ENCODE results near the gene MALRD1. TPM values are rescaled to one million over a fixed set of nuclear protein-coding genes. Genes with fewer than 3 reads are reported as not detected.

Gene MALRD1
- total RNA-seq, 4 donors from 2014 or later, result 0.75 to 2.4 (median 0.82) TPM; not detected in 1

DNA sequence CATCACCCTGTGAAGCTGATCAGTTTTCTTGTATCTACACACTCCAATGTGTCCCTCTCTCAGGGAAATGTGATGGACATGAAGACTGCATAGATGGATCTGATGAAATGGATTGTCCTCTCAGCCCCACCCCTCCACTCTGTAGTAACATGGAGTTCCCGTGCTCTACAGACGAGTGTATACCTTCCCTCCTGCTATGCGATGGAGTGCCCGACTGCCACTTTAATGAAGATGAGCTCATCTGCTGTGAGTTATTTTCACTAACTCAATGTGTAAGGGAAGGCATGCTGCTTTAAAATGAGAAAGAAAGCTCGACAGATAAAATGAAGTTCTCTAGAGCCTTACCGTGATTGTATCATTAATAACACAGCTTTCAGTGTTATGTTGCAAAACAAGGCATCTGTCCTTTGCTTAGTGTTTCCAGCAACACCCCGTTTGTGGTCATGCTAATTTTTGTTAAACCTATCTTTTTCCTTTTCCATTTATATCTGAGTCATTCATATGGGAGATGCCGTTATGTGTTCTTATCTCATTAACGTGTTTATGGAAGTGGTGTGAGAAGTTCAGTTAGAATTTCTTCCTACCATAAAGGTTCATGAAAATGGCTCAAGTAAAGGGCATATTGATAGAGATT, 546.7 kb downstream of the MALRD1 start:
- H3K27ac ChIP-seq, result no peak overlapping the region
- in situ Hi-C loops (cut with MboI; ENCODE audit: low pct_ligation_motif_present in 1 of 4, low pct_unique_long_range_greater_than_20kb in 1 of 4, low sequenced_read_pairs in 3 of 4) (no loop called here), intact Hi-C loops (cut with DNase I; ENCODE audit: low total_unique reads) (no loop called here)
- 85 to 88% methylated on average over 9 of the region's 9 CpGs for WGBS, 2 donors (ENCODE audit: low coverage in 1 of 2)
- TF ChIP-seq POLR2A (IDR thresholded peaks at IDR 0.05), result no peak
- TF ChIP-seq POLR2AphosphoS5 (IDR thresholded peaks at IDR 0.05), result no peak
- TF ChIP-seq, protein P1, sequence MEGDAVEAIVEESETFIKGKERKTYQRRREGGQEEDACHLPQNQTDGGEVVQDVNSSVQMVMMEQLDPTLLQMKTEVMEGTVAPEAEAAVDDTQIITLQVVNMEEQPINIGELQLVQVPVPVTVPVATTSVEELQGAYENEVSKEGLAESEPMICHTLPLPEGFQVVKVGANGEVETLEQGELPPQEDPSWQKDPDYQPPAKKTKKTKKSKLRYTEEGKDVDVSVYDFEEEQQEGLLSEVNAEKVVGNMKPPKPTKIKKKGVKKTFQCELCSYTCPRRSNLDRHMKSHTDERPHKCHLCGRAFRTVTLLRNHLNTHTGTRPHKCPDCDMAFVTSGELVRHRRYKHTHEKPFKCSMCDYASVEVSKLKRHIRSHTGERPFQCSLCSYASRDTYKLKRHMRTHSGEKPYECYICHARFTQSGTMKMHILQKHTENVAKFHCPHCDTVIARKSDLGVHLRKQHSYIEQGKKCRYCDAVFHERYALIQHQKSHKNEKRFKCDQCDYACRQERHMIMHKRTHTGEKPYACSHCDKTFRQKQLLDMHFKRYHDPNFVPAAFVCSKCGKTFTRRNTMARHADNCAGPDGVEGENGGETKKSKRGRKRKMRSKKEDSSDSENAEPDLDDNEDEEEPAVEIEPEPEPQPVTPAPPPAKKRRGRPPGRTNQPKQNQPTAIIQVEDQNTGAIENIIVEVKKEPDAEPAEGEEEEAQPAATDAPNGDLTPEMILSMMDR (IDR thresholded peaks at IDR 0.05), result no peak
- TF ChIP-seq EP300 (IDR thresholded peaks at IDR 0.05; ENCODE audit: low read depth), result no peak
- no peaks in the 10 kb centered on the region for H3K27me3 ChIP-seq
- H3K36me3 ChIP-seq, result no peaks in the 10 kb centered on the region
- no peak for DNase-seq
- no peaks in the 10 kb centered on the region for H3K9me3 ChIP-seq
- H3K4me3 ChIP-seq, result no peak overlapping the region
- no peaks in the 10 kb centered on the region for H3K4me1 ChIP-seq

- Histone ChIP-seq H3K27me3 (no peaks in the 10 kb centered on the region), H3K4me1 (no peaks in the 10 kb centered on the region), H3K9me3 (no peaks in the 10 kb centered on the region), H3K4me3 (no peak overlapping the region), H3K27ac (no peak overlapping the region), H3K36me3 (no peaks in the 10 kb centered on the region)
- intact Hi-C loops (cut with DNase I; ENCODE audit: low total_unique reads) (no loop called here), in situ Hi-C loops (cut with MboI; ENCODE audit: low pct_ligation_motif_present in 1 of 4, low pct_unique_long_range_greater_than_20kb in 1 of 4, low sequenced_read_pairs in 3 of 4) (no loop called here)
- TF ChIP-seq EP300 (IDR thresholded peaks at IDR 0.05; ENCODE audit: low read depth) (no peak), POLR2AphosphoS5 (IDR thresholded peaks at IDR 0.05) (no peak), POLR2A (IDR thresholded peaks at IDR 0.05) (no peak)
- TF ChIP-seq, protein P1 (IDR thresholded peaks at IDR 0.05), result no peak
- 91 to 97% methylated on average over 2 of the region's 2 CpGs for WGBS, 2 donors (ENCODE audit: low coverage in 1 of 2)
- DNase-seq, result no peak
These were observed 557.2 kb downstream of the MALRD1 start for GRCh38 chr10:19605806-19606205.

GRCh38 chr10:19606968-19607367, 558.4 kb downstream of the MALRD1 start:
- WGBS, 2 donors (ENCODE audit: low coverage in 1 of 2), result 45 to 81% methylated on average over 2 to 4 of the region's 4 CpGs
- in situ Hi-C loops (cut with MboI; ENCODE audit: low pct_ligation_motif_present in 1 of 4, low pct_unique_long_range_greater_than_20kb in 1 of 4, low sequenced_read_pairs in 3 of 4), result no loop called here

GRCh38 chr10:19611775-19612174, 563.2 kb downstream of the MALRD1 start:
- no peaks in the 10 kb centered on the region for H3K4me1 ChIP-seq
- H3K27me3 ChIP-seq, result no peaks in the 10 kb centered on the region
- in situ Hi-C loops (cut with MboI; ENCODE audit: low pct_ligation_motif_present in 1 of 4, low pct_unique_long_range_greater_than_20kb in 1 of 4, low sequenced_read_pairs in 3 of 4) (no loop called here), intact Hi-C loops (cut with DNase I; ENCODE audit: low total_unique reads) (no loop called here)
- H3K9me3 ChIP-seq, result no peaks in the 10 kb centered on the region
- no peak for TF ChIP-seq EP300 (IDR thresholded peaks at IDR 0.05; ENCODE audit: low read depth)
- TF ChIP-seq POLR2A (IDR thresholded peaks at IDR 0.05), result no peak
- TF ChIP-seq, protein P1 (IDR thresholded peaks at IDR 0.05), result no peak
- TF ChIP-seq POLR2AphosphoS5 (IDR thresholded peaks at IDR 0.05), result no peak
- no peak for DNase-seq
- no peak overlapping the region for H3K4me3 ChIP-seq
- H3K27ac ChIP-seq, result no peak overlapping the region
- H3K36me3 ChIP-seq, result no peaks in the 10 kb centered on the region

More at GRCh38 chr10:19606968-19607367, 558.4 kb downstream of the MALRD1 start:
- H3K27ac ChIP-seq, result no peak overlapping the region
- no peaks in the 10 kb centered on the region for H3K36me3 ChIP-seq
- H3K27me3 ChIP-seq, result no peaks in the 10 kb centered on the region
- intact Hi-C loops (cut with DNase I; ENCODE audit: low total_unique reads), result no loop called here
- H3K9me3 ChIP-seq, result no peaks in the 10 kb centered on the region
- no peak for TF ChIP-seq POLR2A (IDR thresholded peaks at IDR 0.05)
- no peak for TF ChIP-seq POLR2AphosphoS5 (IDR thresholded peaks at IDR 0.05)
- TF ChIP-seq EP300 (IDR thresholded peaks at IDR 0.05; ENCODE audit: low read depth), result no peak
- TF ChIP-seq, protein P1 (IDR thresholded peaks at IDR 0.05), result no peak
- H3K4me1 ChIP-seq, result no peaks in the 10 kb centered on the region
- H3K4me3 ChIP-seq, result no peak overlapping the region
- no peak for DNase-seq
